Midbrain (tissue), 1 donor: ENCODE results near the gene CAMTA1.
A peak's percentile ranks its signal among the peaks of the same experiment; 100 is the strongest.
"Not testable (repeated sequence)": the region's sequence is repeated elsewhere in the genome, so short reads cannot be mapped to it uniquely, and the experiment has no call there.

Experiments used
- DNase-seq: peaks from one replicate; lab custom pipeline; 2025; lab: John Stamatoyannopoulos, UW

CAMTA1 gene

GRCh38 chr1:7677815-7678214 lies 892.6 kb downstream of the CAMTA1 start:
- DNase-seq: no peak

- no peak for DNase-seq
Observed at GRCh38 chr1:7678491-7679158, 893.4 kb downstream of the CAMTA1 start.

DNA sequence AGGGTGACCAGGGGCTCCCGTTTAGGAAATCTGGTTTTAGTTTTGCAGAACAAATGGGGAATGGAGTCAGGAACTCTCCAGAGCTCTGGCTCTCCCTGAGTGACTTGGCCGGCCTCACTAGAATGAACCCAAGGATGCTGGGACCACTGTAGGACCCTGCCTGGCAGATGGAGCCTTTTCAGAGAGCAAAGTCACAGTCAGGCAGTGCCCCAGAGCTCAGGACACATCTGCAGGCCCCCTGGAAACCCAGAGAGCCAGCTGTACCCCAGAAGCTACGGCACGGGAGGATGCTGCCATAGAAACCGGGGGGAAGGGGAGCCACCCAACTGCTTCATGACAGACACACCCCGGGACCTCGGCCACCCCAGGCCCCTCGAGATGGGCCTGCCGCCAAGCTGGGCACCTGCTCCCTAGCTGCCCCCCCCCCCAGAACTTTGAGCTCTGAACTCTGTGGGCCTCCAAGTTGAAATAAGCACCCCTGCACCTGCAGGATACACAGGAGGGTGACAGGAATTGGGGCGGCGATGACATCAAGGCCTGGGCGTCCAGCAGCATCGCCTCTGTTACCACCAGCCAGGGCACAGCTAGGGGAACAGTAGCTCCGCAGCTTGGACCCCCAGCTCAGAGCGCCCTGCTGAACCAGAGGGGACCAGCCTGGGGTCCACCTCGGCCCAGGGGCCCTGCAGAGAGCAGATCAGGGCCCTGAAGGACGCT lies 894.1 kb downstream of the CAMTA1 start:
- DNase-seq: no peak

- no peak for DNase-seq
Observed at GRCh38 chr1:7679873-7680206, 894.6 kb downstream of the CAMTA1 start.

DNA sequence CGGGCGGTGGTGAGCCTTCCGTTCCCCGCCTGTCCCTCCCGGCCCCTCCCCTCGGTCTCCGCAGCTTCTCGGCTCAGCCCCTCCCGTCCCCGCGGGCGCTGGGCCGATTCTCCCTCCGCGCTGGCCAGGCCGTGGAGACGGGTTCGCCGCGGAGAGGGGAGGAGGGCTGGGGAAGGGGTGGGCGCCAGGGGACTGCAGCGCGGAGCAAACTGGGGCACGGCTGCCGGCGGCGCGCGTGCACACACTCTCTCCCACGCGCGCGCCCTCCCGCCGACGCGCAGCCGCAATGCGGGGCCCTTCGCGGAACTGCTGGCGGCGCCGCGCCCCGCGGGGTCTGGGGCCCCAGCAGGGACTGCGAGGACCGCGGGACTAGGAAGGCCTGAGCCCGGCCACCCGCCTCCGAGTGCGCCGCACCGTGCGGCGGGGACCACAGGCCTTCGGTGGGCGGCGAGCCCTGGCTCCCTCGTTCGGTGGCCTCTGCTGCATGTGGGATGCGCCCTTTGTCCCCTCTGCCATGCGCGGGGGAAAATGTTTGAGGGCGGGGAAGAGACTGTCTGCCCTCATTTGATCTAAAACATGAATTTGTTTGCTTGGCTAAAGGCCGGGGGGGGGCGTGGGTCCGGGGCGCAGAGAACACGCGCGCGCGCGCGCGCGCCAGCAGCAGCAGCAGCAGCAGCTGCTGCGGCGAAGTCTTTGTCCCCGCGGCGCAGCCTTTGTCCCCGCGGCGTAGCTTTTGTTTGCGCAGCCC lies 895.1 kb downstream of the CAMTA1 start:
- DNase-seq: peak; percentile 75

GRCh38 chr1:7680955-7681268 lies 895.7 kb downstream of the CAMTA1 start:
- no peak for DNase-seq

- DNase-seq: no peak
Observed at GRCh38 chr1:7681401-7681800, 896.1 kb downstream of the CAMTA1 start.

DNA sequence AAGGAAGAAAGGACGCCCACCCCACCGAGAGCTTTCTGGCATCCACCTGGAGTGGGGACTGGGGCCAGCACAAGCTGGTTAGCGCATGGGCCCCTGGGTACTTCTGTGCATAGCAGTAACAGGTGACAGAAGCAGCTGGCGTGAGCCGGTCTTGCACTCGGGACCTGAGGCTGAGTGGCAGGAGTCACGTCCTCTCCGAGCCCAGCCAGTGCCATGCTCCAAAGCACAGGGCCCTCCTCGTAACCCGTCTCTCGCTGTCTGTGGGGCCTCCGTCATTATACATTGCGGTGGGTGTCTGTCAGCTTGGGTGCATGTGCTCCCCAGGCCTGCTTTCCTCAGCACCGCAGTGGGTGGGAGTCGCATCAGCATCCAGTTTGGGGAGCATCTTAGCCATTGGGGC lies 898.3 kb downstream of the CAMTA1 start:
- no peak for DNase-seq

DNA sequence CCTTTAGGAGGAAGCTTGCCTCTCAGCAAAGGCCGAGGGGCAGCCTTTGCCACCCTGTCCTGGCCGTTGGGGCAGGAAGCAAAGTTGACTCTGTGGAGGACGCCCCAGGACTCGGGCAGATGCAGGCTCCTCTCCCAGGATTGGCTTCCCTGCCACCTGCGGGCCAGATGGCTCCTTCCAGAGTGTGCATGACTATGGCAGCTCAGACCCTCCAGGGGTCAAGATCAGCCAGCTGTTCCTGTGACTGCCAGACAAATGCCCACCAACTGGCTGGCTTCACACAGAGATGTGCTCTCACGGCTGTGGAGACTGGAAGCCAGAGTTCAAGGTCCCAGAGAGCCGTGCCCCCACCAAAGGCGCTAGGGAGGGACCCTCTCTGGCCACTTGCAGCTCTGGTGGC lies 898.9 kb downstream of the CAMTA1 start:
- no peak for DNase-seq

GRCh38 chr1:7684861-7685635 lies 899.8 kb downstream of the CAMTA1 start:
- no peak for DNase-seq

GRCh38 chr1:7686301-7686850 lies 901.1 kb downstream of the CAMTA1 start:
- DNase-seq: no peak

- DNase-seq: no peak
Observed at GRCh38 chr1:7687411-7687810, 902.2 kb downstream of the CAMTA1 start.

DNA sequence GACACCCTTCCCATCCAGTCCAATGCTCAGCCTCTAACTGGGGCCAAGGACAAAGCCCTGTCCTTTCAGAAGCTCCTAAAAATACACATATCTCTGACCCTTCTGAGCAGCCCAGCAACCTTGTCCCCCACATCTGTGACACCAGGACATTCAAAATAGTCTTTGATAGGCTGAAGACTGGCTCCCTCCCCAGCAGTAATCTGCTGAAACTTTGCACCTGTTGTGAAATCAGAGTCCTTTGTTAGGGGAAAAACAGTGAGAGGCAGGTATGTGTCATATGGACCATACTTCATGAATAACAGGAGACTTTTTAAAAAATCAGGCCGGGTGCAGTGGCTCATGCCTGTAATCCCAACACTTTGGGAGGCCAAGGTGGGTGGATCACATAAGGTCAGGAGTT lies 903.4 kb downstream of the CAMTA1 start:
- no peak for DNase-seq

GRCh38 chr1:7689307-7689706 lies 904.1 kb downstream of the CAMTA1 start:
- not testable (repeated sequence) for DNase-seq

- DNase-seq: no peak
Observed at GRCh38 chr1:7690076-7690475, 904.8 kb downstream of the CAMTA1 start.

- no peak for DNase-seq
Observed at GRCh38 chr1:7690496-7691182, 905.4 kb downstream of the CAMTA1 start.

- DNase-seq: no peak
Observed at GRCh38 chr1:7691576-7691975, 906.3 kb downstream of the CAMTA1 start.

DNA sequence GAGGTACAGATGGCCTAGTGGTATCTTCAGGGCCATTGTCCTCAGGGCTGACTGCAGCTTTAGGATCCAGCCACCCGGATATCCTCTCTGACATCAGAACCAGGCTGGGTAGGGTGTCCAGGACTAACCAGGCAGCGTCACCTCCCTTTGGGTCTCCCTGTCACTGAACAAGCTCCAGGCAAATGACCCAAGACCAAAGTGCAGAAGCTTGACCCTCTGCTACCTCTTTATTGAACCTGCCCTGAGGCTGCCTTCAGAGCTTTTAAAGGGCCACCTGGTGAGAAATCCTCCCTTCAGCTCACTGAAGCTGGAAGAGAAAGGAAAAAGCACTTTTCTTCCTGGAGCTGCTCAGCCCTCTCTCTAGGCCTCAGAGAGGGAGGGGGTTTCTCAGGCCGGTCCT lies 906.8 kb downstream of the CAMTA1 start:
- DNase-seq: no peak

DNA sequence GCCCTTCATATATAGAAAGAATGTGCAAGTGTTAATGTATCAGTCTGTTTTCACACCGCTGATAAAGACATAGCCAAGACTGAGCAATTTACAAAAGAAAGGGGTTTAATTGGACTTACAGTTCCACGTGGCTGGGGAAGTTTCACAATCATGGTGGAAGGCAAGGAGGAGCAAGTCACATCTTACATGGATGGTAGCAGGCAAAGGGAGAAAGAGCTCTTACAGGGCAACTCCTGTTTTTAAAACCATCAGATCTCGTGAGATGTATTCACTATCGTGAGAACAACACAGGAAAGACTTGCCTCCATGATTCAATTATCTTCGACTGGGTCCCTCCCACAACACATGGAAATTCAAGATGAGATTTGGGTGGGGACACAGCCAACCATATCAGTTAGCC lies 907.8 kb downstream of the CAMTA1 start:
- DNase-seq: not testable (repeated sequence)

- DNase-seq: no peak
Observed at GRCh38 chr1:7693662-7694061, 908.4 kb downstream of the CAMTA1 start.

DNA sequence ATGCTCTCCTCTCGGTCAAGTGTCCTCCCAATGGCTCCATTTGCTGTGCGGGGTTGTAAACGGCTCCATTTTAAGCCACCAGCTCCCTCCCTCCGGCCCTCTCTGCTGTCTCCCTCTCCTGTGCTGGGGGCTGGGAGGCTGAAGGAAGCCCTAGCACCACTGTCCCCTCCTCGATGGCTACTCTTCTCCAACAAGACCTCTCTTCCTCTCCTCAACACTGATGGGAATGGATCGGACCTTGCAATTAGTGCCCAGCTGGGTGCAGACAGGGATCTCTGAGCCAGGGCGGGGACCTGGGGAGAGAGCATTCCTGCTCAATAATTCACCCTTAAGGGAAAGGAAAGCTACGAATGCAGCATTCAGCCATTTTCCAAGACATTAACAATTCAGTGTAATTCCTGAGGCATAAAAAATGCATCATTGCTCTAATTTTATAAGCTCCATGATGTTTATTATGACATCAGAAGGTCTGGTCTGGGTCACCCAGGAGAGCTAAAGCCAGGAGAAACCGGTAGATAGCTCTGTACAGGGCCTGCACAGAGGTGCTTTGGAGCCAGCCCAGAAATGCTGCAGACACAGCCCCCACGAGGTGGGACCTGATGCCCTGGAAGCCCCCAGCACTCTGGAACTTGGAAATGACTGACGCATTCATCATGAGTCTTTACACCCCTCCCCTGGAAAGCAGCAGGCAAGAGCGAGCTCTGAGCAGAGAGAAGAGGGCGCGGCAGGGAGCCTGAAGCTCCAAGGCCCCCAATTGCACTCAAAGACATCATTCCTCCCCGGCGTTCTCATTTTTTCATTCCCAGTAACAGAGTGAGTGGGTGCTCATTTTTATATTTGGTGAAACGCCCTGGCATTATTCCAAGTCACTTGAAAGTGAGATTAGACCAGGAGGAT lies 909.6 kb downstream of the CAMTA1 start:
- no peak for DNase-seq
